ENCODE data around the gene CARD9. TPM values are rescaled to one million over a fixed set of nuclear protein-coding genes. Genes with fewer than 3 reads are reported as not detected.

The CARD9 gene
- total and polyA plus RNA-seq, 10 donors, result 5.7 to 25.5 (median 18.2) TPM

DNA sequence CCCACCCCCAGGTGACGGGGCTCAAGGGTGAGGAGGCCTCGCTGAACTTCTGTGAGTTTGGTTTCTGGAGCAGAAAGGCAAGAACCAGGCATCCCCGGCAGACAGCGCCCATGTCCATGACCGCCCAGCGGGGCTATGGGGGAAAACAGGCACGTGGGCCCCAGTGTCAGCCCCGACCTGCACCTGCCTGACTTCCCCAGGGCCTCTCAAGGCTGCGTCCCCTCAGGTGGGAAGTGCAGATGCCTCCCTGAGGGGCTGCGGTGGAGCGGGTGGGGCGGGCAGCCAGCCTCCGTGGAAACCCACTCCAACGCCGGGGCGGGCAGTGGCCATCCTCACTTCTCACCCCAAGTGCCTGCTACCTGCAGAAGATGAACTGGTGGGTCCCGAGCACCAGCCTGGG, 6.9 kb upstream of the CARD9 start:
- Histone ChIP-seq H3K27ac (no peak overlapping the region), H3K27me3 (replicated peaks in 1 of 7) (no peaks in the 10 kb centered on the region), H3K36me3 (peaks cover 0 to 79% (median 68%) of the 10 kb centered on the region in 6 donors), H3K4me3 (no peak overlapping the region), H3K9me3 (no peaks in the 10 kb centered on the region), H3K4me1 (peaks cover 0 to 22% (median 9%) of the 10 kb centered on the region in 6 donors)
- intact Hi-C loops (cut with DNase I; ENCODE audit: low total_unique reads), result no loop called here
- WGBS, 5 donors, result 91 to 97% (median 93%) methylated on average over 10 to 17 of the region's 17 CpGs
- no peak for DNase-seq
- TF ChIP-seq, protein P1, sequence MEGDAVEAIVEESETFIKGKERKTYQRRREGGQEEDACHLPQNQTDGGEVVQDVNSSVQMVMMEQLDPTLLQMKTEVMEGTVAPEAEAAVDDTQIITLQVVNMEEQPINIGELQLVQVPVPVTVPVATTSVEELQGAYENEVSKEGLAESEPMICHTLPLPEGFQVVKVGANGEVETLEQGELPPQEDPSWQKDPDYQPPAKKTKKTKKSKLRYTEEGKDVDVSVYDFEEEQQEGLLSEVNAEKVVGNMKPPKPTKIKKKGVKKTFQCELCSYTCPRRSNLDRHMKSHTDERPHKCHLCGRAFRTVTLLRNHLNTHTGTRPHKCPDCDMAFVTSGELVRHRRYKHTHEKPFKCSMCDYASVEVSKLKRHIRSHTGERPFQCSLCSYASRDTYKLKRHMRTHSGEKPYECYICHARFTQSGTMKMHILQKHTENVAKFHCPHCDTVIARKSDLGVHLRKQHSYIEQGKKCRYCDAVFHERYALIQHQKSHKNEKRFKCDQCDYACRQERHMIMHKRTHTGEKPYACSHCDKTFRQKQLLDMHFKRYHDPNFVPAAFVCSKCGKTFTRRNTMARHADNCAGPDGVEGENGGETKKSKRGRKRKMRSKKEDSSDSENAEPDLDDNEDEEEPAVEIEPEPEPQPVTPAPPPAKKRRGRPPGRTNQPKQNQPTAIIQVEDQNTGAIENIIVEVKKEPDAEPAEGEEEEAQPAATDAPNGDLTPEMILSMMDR (IDR thresholded peaks at IDR 0.05 in 8 of 11, conservative IDR thresholded peaks at IDR 0.05 in 3 of 11), result no peak
- no peak for TF ChIP-seq POLR2AphosphoS5 (IDR thresholded peaks at IDR 0.05)
- TF ChIP-seq POLR2A (IDR thresholded peaks at IDR 0.05), result no peak

DNA sequence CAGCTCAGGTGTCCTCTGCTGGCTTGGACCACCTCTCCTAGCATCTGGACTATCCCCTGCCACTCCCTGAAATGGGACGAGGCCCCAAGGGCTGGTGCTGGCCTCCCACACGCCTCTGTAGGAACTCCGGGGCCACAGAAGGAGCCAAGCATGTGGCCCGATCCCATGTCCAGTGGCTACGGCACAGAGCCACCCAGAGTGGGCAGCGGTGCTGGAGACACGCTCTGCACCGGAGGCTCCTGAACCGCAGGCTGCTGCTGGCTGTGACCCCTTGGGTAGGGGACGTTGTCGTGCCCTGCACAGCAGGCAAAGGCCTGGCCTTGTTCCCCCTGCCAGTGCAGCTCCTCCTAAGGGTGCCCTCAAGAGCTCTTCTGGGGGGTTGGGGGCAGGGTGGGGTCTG, 6.4 kb upstream of the CARD9 start:
- TF ChIP-seq POLR2AphosphoS5 (IDR thresholded peaks at IDR 0.05), result no peak
- no peak for TF ChIP-seq POLR2A (IDR thresholded peaks at IDR 0.05)
- TF ChIP-seq, protein P1 (IDR thresholded peaks at IDR 0.05 in 8 of 11, conservative IDR thresholded peaks at IDR 0.05 in 3 of 11), result no peak
- WGBS, 5 donors, result 82 to 94% (median 88%) methylated on average over 5 to 11 of the region's 11 CpGs
- intact Hi-C loops (cut with DNase I; ENCODE audit: low total_unique reads), result no loop called here
- no peak for DNase-seq
- H3K9me3 ChIP-seq, result no peaks in the 10 kb centered on the region
- H3K4me3 ChIP-seq, result no peak overlapping the region
- no peaks in the 10 kb centered on the region for H3K27me3 ChIP-seq (replicated peaks in 1 of 7)
- H3K27ac ChIP-seq, result no peak overlapping the region
- peaks cover 0 to 79% (median 65%) of the 10 kb centered on the region in 6 donors for H3K36me3 ChIP-seq
- peaks cover 0 to 27% (median 9%) of the 10 kb centered on the region in 6 donors for H3K4me1 ChIP-seq

DNA sequence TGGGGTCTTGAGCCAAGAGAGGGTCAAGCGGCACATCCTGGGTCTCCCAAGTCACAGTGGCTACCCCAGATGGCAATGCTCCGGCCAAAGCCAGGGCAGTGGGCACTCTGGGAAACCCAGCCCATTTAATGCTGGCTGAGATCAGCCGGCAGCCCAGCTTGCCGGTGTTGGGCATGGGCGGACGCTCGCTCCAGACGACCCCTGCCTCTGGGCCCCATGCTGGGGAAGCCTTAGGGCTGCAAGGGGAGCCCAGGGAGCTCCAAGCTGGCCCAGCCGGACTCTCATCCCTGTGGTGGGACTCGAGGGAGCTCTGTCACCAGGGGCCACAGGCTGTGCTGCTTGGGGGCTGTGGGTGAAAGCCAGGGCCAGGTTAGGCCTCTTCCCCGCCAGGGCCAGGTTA, 5.9 kb upstream of the CARD9 start:
- Histone ChIP-seq H3K27ac (no peak overlapping the region), H3K4me3 (no peak overlapping the region), H3K27me3 (replicated peaks in 1 of 7) (no peaks in the 10 kb centered on the region), H3K4me1 (peaks cover 0 to 27% (median 9%) of the 10 kb centered on the region in 6 donors), H3K9me3 (no peaks in the 10 kb centered on the region), H3K36me3 (peaks cover 0 to 75% (median 63%) of the 10 kb centered on the region in 6 donors)
- TF ChIP-seq POLR2A (IDR thresholded peaks at IDR 0.05), result no peak
- TF ChIP-seq, protein P1 (IDR thresholded peaks at IDR 0.05 in 8 of 11, conservative IDR thresholded peaks at IDR 0.05 in 3 of 11), result no peak
- no peak for TF ChIP-seq POLR2AphosphoS5 (IDR thresholded peaks at IDR 0.05)
- DNase-seq, result no peak
- 94 to 99% (median 97%) methylated on average over 7 to 11 of the region's 11 CpGs for WGBS, 5 donors
- intact Hi-C loops (cut with DNase I; ENCODE audit: low total_unique reads), result no loop called here

DNA sequence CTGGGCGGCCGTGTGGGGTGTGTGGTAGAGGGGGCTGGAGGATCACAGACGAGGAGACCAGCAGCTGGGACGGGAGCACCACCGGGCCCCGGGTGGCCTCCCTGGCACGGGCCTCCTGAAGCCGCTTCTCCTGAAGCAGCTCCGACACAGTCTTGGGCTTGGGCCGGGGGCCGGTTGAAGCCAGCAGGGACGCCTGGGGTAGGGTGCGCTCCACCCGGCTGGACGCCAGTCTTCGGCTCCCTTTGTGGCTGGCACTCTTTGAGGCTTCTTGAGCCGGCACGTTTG, 5.5 kb upstream of the CARD9 start:
- Histone ChIP-seq H3K4me3 (no peak overlapping the region), H3K27ac (no peak overlapping the region), H3K27me3 (replicated peaks in 1 of 7) (no peaks in the 10 kb centered on the region), H3K9me3 (no peaks in the 10 kb centered on the region), H3K36me3 (peaks cover 0 to 70% (median 58%) of the 10 kb centered on the region in 6 donors), H3K4me1 (peaks cover 0 to 32% (median 11%) of the 10 kb centered on the region in 6 donors)
- TF ChIP-seq POLR2A (IDR thresholded peaks at IDR 0.05), result no peak
- TF ChIP-seq, protein P1 (IDR thresholded peaks at IDR 0.05 in 8 of 11, conservative IDR thresholded peaks at IDR 0.05 in 3 of 11), result no peak
- no peak for TF ChIP-seq POLR2AphosphoS5 (IDR thresholded peaks at IDR 0.05)
- intact Hi-C loops (cut with DNase I; ENCODE audit: low total_unique reads), result no loop called here
- 90 to 96% (median 95%) methylated on average over 15 to 18 of the region's 18 CpGs for WGBS, 5 donors
- no peak for DNase-seq
